SW 1271 (cell line): Measurements from ENCODE around the gene DUSP16.
"Not testable (repeated sequence)": the region's sequence is repeated elsewhere in the genome, so short reads cannot be mapped to it uniquely, and the experiment has no call there.

ENCODE experiments used
- DNase-seq, 2 experiments: peaks; one replicate each; lab custom pipeline; 2025; lab: John Stamatoyannopoulos, UW

Gene DUSP16

GRCh38 chr12:12520273-12520672 lies 42.4 kb downstream of the DUSP16 start:
- DNase-seq, result no peak

- DNase-seq, result no peak
Measured at GRCh38 chr12:12519354-12519998, 43.2 kb downstream of the DUSP16 start.

- DNase-seq, result no peak
Measured at GRCh38 chr12:12518919-12519318, 43.7 kb downstream of the DUSP16 start.

- DNase-seq, result no peak
Measured at GRCh38 chr12:12518464-12518845, 44.2 kb downstream of the DUSP16 start.

DNA sequence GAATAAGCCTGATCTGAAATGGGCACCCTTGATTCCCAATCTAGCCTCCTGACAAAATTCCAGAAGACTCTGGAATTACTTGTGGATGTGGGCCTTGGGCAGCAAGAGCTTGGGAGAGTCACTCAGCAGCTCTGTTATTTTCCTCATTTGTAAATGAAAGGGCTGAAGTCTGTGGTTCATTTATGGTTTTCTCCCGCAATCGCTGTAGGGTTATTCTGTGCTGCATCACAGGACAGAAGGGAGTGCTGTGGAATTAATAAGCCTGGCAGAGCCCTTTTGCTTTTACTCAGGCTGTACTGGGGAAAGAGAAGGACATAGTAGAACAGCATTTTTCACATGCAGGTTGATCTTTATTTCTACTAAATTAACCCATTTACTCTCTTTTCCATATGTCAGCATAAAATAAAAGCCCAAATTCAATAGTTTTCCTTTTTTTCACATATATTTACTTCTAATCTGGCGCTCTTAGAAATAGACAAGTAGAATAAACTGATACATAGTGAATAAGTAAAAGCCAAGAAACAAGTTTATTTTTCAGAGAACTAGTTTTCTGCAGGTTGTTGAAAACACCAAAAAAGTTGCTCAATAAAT lies 49.2 kb downstream of the DUSP16 start:
- DNase-seq, result no peak

DNA sequence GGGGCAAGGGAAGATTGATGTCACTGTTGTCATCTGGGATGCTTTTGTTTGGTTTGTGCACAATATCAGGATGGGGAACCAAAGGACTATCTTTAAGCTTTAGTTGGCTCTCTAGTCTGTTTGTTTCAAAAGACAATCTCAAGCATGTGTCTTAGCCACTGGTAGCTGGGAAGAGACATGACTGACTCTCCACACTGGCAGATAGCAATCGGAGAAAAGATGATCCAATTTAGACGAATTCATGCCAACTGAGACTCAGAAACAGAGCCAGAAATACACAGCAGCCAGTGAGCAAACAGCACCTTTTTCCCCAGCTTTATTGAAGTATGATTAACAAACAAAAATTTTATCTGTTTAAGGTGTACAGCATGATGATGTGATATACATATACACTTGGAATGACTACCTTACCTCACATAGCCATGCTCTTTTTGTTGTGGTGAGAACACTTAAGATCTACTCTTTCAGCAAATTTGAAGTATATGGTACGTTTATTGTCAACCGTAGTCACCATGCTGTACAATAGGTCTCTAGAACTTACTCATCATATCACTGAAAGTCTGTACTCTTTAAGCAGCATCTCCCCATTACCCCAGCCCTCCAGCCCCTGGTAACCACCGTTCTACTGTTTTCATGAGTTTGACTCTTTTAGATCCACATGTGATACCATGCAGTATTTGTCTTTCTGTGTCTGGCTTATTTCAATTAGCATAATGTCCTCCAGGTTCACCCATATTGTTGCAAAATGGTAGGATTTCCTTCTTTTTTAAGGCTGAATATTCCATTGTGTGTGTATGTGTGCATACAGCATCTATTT lies 50.6 kb downstream of the DUSP16 start:
- DNase-seq, result no peak

- DNase-seq, result no peak
Measured at GRCh38 chr12:12511021-12511783, 51.5 kb downstream of the DUSP16 start.

DNA sequence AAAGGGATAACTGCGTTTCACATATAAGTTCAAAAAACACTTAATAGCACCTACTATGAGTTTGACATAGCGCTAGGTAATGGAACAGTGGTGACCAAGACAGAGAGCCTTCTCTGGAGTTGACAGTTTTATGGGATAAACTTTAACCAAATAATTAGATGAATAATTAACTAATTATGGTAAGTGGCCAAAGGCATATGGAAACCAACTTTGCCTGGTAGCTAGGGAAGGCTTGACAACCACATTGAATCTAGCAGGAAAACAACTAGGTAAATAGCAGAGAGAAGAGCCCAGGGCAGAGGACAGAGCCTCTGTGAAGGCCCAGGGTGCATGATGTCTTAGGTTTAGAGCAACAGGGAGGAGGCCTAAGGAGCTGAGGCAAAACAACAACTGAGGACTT lies 52.1 kb downstream of the DUSP16 start:
- DNase-seq, result no peak

DNA sequence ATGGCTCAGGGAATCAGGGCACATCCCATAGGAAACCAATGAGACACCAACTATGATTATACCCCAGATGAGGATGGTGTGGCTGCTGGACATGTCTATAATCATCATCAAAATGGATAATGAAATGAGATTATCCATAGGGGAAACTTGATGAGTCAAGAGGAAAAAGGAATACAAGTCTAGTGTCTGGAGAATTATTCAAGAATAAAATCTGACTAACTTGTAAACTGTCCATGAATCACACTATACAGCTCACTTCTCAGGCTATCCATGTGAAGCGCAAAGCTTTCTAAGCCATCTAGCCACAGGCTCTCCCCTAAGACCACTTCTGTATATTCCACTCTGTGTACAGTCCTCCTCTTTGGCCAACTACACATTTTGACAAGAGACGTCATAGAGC lies 52.5 kb downstream of the DUSP16 start:
- no peak for DNase-seq

DNA sequence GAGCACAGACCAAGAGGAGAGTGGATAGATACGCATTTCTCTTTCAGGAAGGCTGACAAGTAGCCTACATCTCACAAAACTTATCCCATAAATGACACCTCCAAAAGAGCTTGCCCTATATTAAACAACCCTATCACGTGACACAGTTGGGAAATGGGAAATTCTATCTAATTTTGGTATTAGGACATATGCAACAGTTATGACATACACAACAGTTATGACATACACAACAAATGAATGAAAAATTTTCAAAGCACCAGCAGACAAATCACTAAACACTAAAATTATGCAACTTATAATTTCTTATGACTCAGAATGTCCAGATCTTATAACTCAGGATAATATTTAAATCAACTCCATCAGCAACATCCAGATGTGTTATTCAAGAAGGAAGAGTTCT lies 54.1 kb downstream of the DUSP16 start:
- DNase-seq, result no peak

- no peak for DNase-seq
Measured at GRCh38 chr12:12507121-12507520, 55.5 kb downstream of the DUSP16 start.

- no peak for DNase-seq
Measured at GRCh38 chr12:12506496-12506890, 56.2 kb downstream of the DUSP16 start.

DNA sequence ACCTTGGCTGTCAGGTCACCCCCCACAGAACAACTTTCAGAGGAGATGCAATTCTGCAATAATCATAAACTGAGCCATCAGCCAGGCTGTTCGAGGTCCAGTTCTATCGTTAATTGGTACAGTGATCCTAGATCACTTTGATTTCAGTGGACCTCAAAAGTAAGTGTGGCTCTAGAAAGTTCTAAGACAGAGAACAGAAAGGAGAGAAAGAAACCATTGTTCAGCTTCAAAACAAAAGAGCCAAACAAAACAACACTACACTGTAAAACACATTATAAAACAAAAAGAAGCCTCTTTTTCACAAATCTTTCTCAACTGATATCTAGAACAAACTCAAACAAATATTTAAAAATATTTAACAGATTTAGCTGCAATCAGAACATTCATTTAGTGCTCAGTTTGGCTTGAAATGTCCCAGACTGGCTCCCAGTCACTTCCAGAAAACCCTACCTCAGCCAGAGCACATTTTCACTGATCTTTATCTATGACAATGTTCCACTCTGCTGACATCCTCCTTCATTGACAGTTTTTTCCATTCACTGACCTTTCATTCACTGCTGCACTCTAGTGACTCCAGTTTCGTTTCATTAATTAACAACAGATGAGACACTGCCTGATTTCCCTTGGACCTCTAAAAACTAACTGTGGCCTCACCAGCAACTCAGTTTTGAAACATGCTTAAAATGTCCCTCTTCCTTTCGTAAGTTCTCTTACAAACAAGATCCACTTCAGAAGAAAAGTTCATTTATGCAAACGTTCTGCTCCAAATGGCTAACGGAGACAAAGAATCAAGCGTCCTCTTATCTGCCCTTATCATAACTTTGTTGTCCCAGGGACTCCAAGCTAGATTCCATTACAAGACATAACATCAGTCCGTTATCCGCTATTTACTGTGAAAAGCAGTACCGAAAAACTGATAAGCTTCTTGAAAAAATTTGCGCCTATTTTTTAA lies 56.8 kb downstream of the DUSP16 start:
- no peak for DNase-seq

DNA sequence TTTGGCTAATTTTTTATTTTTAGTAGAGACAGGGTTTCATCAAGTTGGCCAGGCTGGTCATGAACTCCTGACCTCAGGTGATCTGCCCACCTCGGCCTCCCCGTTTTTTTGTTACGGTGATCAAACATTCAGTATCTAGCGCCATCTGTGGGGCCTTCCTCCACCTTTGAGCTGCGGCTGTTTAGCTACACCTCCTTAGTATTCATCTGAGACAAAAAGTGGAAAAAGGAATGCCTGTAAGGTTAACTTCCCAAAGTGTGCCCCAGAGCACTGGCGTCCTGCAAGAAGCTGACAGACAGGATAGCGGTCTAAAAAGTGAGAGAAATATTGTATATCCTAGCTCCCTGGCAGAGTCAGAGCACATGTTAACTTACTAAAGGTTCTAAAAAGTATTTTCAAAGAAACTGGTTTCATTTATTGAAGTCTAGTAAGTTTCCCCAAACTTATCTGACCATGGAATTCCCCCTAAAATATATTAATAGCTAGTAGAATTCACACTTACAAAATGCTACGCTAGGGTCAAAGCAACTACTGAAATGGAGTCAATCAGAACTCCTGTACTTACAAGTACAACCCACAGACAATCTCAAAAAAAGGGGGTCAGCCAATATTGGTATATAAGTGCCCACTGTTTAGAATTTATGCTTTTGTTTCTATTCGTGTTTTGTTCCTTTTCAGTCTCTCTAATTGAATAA lies 59.1 kb downstream of the DUSP16 start:
- no peak for DNase-seq

GRCh38 chr12:12502815-12503151 lies 59.9 kb downstream of the DUSP16 start:
- DNase-seq, result no peak

DNA sequence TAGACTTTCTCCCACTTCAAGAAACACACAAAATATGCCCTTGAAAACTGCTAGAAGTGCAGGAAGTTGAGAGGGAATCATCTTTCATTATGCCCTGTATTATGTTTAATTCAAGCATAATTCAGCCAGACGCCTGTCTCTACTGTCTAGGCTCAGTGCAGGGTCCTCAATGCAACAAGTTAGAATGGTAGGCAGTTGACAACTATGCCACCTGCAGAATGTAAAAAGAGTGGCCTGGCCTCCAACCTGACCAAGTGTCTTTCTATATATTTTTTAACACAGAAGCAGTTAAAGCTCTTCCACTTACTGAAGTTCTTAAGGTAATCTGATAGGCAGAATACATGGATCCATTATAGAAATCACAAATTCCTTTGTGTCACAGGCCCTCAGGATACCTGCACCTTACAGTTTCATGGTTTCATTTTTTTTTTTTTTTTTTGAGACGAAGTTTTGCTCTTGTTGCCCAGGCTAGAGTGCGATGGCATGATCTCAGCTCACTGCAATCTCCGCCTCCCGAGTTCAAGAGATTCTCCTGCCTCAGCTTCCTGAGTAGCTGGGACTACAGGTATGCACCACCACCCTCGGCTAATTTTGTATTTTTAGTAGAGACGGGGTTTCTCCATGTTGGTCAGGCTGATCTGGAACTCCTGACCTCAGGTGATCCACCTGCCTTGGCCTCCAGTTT lies 60.4 kb downstream of the DUSP16 start:
- DNase-seq, result not testable (repeated sequence)

- no peak for DNase-seq
Measured at GRCh38 chr12:12501121-12501520, 61.5 kb downstream of the DUSP16 start.

- no peak for DNase-seq
Measured at GRCh38 chr12:12499909-12500604, 62.6 kb downstream of the DUSP16 start.

GRCh38 chr12:12498210-12498609 lies 64.5 kb downstream of the DUSP16 start:
- DNase-seq, result no peak

- no peak for DNase-seq
Measured at GRCh38 chr12:12495536-12495935, 67.1 kb downstream of the DUSP16 start.
